Stimulated activated CD8-positive, alpha-beta memory T cell treated with anti-CD3 and anti-CD28 coated beads, Interleukin-12 subunit alpha, Interleukin-12 subunit beta, amount 100 ng/mL, for 1 hour (primary cell): ENCODE measurements around the gene GPR55.
"Not testable (repeated sequence)": the region's sequence is repeated elsewhere in the genome, so short reads cannot be mapped to it uniquely, and the experiment has no call there.

Experiments
- DNase-seq: peaks from one replicate; pipeline ENCODE4 v3.0.0-alpha.2; 2020; ENCODE audit warnings: low read depth

Gene GPR55, protein sequence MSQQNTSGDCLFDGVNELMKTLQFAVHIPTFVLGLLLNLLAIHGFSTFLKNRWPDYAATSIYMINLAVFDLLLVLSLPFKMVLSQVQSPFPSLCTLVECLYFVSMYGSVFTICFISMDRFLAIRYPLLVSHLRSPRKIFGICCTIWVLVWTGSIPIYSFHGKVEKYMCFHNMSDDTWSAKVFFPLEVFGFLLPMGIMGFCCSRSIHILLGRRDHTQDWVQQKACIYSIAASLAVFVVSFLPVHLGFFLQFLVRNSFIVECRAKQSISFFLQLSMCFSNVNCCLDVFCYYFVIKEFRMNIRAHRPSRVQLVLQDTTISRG

DNA sequence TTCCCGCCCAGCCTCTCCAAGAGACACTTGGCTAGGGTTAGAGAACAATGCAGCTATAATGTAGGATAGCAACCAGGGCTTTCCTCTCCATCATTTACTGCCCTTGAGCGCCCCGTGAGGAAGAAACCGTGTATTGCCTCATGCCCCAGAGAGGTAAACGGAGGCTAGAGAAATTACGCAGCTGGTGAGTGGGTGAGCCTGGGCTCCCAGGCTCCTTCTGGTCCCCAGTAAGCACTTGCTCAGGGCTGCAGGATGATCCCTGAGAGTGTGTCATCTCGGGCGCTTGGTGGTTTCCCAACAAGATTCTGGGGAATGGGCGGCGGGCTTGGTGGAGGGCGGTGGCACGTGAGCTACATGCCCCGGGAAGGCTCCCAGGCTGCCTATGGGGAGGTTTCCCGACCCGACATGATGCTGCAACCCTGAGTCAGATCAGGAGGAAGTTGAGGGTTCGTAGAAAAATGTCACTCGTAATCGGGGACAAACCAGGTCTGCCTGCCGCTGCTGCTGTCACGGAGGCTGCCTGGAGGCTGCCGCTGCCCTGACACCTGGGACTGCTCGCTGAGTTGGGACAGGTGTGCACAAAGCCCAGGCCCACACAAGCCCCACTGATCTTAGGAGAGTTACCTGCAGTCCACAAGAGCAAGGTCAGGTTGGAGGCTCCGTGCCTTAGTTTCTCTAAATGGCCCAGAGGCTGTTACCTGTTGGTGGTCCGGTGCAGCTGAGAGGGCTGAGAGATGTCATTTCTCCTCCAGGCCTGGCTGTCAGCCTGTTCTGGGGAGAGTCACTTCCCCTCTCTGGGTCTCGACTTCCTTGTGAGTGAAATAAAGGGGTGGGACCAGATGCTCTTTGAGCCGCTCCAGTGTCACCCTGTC, at the start of gene GPR55:
Gene GPR55 (minus strand): TSS at position 773 of the 872 bp plus-strand sequence. CDS start 14,280 bp downstream, outside the sequence.
- DNase-seq = no peak

GRCh38 chr2:230974096-230974913, 49.3 kb upstream of the GPR55 start:
- peak; percentile 45 for DNase-seq

DNA sequence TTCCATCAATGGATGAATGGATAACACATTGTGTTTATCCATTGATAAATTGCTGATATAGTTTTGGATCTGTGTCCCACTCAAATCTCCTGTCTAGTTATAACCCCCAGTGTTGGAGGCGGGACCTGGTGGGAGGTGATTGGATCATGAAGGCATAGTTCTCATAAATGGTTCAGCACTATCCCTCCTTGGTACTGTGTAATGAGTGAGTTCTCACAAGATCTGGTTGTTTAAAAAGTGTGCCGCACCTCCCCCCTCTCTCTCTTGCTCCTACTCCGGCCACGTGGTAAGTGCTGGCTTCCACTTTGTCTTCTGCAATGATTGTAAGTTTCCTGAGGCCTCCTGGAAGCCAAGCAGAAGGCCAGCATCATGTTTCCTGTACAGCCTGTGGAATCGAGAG, 47.0 kb upstream of the GPR55 start:
- no peak for DNase-seq

DNA sequence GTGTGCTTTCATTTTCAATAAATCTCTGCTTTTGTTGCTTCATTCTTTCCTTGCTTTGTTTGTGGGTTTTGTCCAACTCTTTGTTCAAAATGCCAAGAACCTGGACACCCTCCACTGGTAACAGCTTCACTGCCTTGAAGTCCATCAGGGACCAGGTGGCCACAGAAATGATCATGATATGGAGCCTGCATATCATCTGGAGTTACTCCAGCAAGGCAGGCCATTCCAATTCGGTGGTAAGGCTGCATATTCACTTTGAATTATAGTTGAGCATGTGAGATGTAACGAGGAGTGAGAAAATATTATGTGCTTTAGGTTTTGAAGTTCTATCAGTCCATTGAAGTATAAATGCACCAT, 44.6 kb upstream of the GPR55 start:
- DNase-seq = no peak

DNA sequence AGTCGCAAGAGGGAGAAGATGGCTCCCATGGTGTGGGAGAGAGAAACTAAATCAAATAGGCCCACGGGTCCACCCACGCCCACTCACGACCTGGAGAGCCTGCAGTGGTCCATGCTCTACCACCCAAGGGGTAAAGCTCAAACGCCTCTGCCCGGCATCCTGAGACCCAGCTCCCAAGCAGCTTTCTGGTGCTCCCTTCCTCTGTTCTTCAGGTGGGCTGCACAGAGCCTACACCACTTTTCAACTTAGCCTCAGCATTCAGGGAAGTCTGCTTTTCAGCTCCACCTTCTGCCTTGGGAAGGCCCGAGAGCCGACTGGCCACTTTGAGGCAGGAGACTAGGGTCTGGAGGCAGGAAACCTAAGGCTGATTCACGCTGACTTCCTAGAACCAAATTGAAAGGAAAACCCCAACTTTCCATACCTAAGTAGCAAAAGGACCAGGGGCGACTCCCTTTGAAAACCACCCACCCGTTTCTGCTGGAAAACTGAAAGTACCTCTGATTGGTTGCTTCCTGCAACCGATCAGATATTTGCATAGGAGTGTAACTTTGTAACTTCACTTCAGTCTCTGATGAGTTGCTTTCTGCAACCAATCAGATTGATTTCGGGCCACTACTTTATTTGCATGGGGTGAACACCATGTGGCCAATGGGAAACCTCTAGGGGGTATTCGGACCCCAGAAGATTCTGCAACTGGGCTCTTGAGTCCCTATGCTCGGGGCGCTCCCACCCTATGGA, 44.0 kb upstream of the GPR55 start:
- no peak for DNase-seq

GRCh38 chr2:230968314-230968713, 43.3 kb upstream of the GPR55 start:
- DNase-seq = not testable (repeated sequence)

- no peak for DNase-seq
Measured at GRCh38 chr2:230967113-230967512, 42.1 kb upstream of the GPR55 start.

GRCh38 chr2:230964136-230964730, 39.2 kb upstream of the GPR55 start:
- no peak for DNase-seq

DNA sequence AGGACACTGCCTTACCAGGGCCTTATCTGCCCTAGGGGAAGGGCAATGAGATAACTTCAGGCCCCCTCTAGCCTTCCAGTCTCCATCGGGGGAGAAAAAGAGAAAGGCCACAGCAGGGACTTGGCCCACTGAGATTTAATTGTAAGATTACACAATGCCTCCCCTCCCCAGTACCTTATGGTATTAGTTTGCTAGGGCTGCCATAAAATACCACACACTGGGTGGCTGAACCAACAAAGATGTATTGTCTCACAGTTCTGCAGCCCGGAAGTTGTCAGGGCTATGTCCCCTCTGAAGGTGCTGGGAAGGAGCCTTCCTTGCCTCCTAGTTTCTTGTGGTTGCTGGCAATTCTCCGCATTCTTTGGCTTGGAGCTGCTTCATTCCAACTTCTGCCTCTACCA, 36.0 kb upstream of the GPR55 start:
- DNase-seq = no peak

GRCh38 chr2:230960026-230960425, 35.0 kb upstream of the GPR55 start:
- no peak for DNase-seq

DNA sequence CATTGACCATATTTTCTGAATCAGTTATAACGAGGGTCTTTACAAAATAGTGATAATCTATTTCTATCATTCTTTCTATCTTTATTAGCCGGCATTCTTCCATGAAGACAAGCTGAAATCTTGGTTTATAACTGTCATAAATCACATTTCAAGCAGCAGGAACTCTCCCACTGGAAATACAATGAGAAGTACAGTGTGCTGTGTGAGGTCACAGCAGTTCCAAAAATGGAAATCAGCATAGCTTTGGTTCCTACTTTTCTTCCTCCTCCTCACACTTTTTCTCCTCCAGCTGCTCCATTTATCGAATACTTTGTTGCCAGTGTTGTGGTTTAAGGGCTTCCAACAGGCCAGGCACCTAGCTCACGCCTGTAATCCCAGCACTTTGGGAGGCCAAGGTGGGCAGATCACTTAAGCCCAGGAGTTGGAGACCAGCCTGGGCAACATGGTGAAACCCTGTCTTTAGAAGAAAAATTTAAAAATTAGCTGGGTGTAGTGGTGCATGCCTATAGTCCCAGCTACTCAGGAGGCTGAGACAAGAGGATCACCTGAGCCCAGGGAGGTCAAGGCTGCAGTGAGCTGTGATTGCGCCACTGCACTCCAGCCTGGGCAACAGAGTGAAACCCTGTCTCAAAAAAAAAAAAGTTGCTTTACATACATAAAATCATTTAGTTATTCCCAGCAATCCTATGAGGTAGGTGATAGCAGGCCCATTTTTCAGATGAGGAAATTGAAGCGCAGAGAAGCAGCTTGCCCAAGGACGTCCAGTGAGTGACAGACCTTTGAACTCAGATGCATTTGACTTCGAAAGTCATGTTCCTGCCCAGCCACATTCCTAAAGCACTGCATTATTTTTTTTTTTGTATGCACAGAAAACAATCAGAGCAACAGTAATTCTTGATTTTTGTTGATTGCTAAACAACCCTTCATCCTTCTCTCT, 34.0 kb upstream of the GPR55 start:
- no peak for DNase-seq

- no peak for DNase-seq
Measured at GRCh38 chr2:230957756-230958391, 32.8 kb upstream of the GPR55 start.

DNA sequence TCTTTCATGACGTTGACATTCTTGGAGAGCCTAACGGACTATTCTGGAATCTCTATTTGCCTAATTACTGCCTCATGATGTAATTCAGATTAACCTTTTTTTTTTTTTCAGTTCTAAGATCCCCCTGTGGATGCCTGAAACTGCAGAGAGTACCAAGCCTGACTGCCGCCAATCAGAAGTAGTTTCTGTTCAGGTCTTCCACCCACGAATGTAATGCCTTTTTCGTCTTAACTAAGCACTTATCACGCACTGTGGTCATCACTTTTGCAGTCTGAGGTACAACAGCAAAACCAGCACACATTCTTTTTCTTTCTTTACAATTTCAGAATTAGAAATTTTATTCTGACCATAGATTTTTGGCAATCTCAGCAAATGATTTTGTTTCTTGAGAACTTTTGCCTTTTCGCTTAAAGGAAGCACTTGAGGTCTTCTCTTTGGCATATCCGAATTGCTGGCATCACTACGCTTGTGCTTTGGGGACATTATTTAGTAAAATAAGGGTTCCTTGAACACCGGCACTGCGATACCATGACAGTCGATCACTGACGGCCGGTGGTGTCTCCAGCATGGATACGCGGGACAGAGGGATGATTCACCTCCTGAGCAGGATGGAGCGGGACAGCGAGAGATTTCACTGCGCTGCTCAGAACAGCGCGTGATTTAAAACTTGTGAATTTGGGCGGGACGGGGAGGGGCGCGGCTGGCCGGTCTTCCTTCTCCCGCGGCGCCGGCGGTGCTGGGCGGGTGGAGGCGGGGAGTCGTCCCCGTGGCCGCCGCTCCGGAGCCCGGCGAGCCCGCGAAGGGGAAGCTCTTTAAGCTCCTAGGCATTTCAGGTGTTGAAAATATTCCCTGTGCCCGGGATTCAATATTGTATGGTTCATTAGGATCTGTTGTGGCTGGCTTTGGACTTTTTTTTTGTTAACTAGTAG, 32.0 kb upstream of the GPR55 start:
- no peak for DNase-seq

- no peak for DNase-seq
Measured at GRCh38 chr2:230955163-230955737, 30.2 kb upstream of the GPR55 start.

DNA sequence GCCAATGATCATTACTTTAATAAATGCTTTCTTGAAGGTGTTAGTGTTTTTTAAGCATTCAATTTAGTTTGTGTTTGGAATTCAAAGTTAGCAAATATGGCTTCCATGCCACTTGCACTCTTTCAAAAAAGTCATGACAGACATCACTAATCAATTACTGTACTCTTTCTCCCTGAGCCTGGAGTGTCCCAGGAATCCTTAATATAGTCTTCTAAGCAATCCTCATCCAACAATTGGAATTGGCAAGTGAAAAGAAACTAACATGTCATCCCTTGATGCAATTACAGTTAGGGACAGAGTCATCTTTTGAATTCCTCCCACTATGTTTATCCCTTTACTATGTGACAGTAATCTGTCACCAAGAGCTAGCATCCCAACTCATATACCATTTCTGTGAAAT, 29.7 kb upstream of the GPR55 start:
- no peak for DNase-seq

GRCh38 chr2:230953845-230954244, 28.8 kb upstream of the GPR55 start:
- no peak for DNase-seq

GRCh38 chr2:230952226-230952956, 27.3 kb upstream of the GPR55 start:
- no peak for DNase-seq

GRCh38 chr2:230951396-230951795, 26.4 kb upstream of the GPR55 start:
- no peak for DNase-seq
